ENCODE measurements around the gene PDK4. TPM values are rescaled to one million over a fixed set of nuclear protein-coding genes. Genes with fewer than 3 reads are reported as not detected.

PDK4 gene
- total RNA-seq: 0.29 and 0.66 TPM in 2 replicates

GRCh38 chr7:95596198-95597063 is at the start of gene PDK4:
Gene PDK4 (minus strand): TSS chr7:95596516. CDS start chr7:95596293, 223 bp downstream.

Other genes with a start within 250 kb of the PDK4 start
- not detected in 2 replicates for gene PON3, start 200.1 kb downstream of the PDK4 start, total RNA-seq
- 56.1 and 65.9 TPM in 2 replicates for gene PON2, start 161.5 kb downstream of the PDK4 start, total RNA-seq
- not detected in 2 replicates for gene ASB4, start 110.6 kb downstream of the PDK4 start, total RNA-seq
- gene DYNC1I1, start 176.0 kb upstream of the PDK4 start, total RNA-seq: 0.66 and 1.9 TPM in 2 replicates

Measured in smooth muscle cell of trachea (primary cell).